Natural killer cell treated with Interleukin-12 subunit alpha and Interleukin-12 subunit beta and Interleukin-15 and Interleukin-18, amount 100 ng/mL, for 72 hours (primary cell): ENCODE data around the gene TIMM17B. TPM values are rescaled to one million over a fixed set of nuclear protein-coding genes. Genes with fewer than 3 reads are reported as not detected.
"Not testable (repeated sequence)": the region's sequence is repeated elsewhere in the genome, so short reads cannot be mapped to it uniquely, and the experiment has no call there.

Experiments
- ATAC-seq, 2 donors: fragments of 150-1000 bp; cut with Tn5 transposase in 1 of 2; sonication (Bioruptor Pico), chemical (Tn5 transposase) in 1 of 2; 2 replicates each; pipeline ENCODE4 v1.10.0; 2021
- DNase-seq: peaks from one replicate; pipeline ENCODE4 v3.0.0; 2022; ENCODE audit warnings: low spot score
- H3K27ac Mint-ChIP-seq, 2 donors: 1 replicate in 1 of 2; 2 replicates in 1 of 2; pipeline ENCODE4 v1.8.0; 2022; ENCODE audit warnings: mixed read lengths in 2 of 2, mild to moderate bottlenecking in 1 of 2, moderate library complexity in 1 of 2
- H3K27me3 Mint-ChIP-seq, 2 donors: 1 replicate in 1 of 2; 2 replicates in 1 of 2; pipeline ENCODE4 v1.8.0; 2022; ENCODE audit warnings: mixed read lengths in 2 of 2
- H3K36me3 Mint-ChIP-seq: one replicate; pipeline ENCODE4 v1.8.0; 2022; ENCODE audit warnings: mixed read lengths
- H3K4me1 Mint-ChIP-seq, 2 donors: 1 replicate in 1 of 2; 2 replicates in 1 of 2; pipeline ENCODE4 v1.8.0; 2022; ENCODE audit warnings: low read depth in 2 of 2, mixed read lengths in 2 of 2, mild to moderate bottlenecking in 1 of 2
- H3K4me3 Mint-ChIP-seq: one replicate; pipeline ENCODE4 v1.8.0; 2022; ENCODE audit warnings: mixed read lengths
- H3K9me3 Mint-ChIP-seq: 2 replicates; pipeline ENCODE4 v1.8.0; 2022; ENCODE audit warnings: mixed read lengths
- total RNA-seq, 2 donors: library from RNA; stranded (reverse); gene quantifications; one replicate each; pipeline ENCODE4 v1.2.3, GENCODE V29; 2022

TIMM17B gene
- total RNA-seq, 2 donors from 2014 or later = 64.0 to 64.6 TPM

DNA sequence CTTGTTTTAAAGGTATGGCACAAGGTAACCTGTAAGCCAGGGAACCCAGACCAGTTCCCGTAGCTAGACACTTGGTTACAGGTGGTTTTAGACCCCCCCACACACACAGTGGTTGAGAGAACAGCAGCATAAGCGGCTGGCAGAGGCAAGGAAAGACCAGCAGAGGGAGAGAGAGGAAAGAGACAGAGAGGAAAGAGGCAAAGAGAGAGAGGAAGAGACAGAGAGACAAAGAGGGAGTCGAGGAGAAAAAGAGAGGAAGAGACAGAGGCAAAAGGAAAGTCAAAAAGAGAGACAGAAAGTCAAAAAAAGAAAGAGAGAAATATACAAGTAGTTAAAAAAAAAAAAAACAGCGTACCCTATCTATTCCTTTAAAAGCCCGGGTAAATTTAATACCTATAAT, 42.7 kb downstream of the TIMM17B start:
- no peak for DNase-seq

DNA sequence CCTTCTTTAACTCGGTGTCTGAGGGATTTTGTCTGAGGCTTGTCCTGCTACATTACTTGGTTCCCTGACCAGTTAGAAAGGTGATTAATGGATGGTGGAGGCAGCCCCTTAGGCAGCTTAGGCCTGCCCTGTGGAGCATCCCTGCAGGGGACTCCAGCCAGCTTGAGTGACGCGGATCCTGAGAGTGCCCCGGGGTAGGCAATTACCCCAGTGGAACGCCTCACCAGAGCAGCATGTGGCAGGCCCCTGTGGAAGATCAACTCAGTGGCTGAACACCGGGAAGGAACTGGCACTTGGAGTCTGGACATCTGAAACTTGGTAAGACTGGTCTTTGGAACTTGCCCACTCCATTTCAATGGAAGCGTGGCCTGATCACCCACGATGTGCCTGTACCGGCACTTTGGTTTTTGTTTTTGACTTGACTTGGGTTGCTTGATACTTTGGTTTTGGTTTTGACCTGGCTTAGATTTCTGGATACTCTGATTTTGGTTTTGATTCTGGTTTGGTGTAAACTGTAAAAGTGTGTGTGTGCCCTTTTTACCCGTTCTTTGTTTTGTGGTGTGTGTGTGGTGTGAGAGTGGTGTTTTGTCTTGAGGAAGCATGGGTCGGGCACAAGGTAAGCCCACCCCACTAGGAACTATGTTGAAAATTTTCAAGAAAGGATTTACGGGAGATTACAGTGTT, 43.3 kb downstream of the TIMM17B start:
- peaks cover 11 to 28% of the 10 kb centered on the region in 2 donors for H3K27me3 Mint-ChIP-seq
- not testable (repeated sequence) for H3K4me3 Mint-ChIP-seq, ATAC-seq, H3K36me3 Mint-ChIP-seq, H3K9me3 Mint-ChIP-seq, DNase-seq, H3K4me1 Mint-ChIP-seq, H3K27ac Mint-ChIP-seq

More for the DNA sequence above, 42.7 kb downstream of the TIMM17B start:
- Mint-ChIP-seq H3K27ac (no peak overlapping the region), H3K4me1 (no peaks in the 10 kb centered on the region), H3K9me3 (no peaks in the 10 kb centered on the region), H3K36me3 (no peaks in the 10 kb centered on the region), H3K27me3 (peaks cover 11 to 24% of the 10 kb centered on the region in 2 donors), H3K4me3 (no peak overlapping the region)
- no peak for ATAC-seq

DNA sequence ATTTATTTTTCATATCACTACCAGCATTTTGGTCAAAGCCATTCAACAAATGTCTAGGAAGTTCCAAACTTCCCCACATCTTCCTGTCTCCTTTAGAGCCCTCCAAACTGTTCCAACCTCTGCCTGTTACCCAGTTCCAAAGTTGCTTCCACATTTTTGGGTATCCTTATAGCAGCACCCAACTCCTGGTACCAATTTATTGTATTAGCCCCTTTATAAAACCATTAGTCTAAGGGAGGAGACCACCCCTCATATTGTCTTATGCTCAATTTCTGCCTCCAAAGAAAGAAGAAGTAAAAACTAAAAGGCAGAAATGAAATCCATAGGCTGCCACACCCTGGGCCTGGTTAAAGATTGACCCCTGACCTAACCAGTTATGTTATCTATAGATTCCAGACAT, 44.1 kb downstream of the TIMM17B start:
- H3K27ac Mint-ChIP-seq, H3K4me1 Mint-ChIP-seq, DNase-seq, H3K36me3 Mint-ChIP-seq, ATAC-seq, H3K4me3 Mint-ChIP-seq, H3K9me3 Mint-ChIP-seq: not testable (repeated sequence)
- peaks cover 11 to 33% of the 10 kb centered on the region in 2 donors for H3K27me3 Mint-ChIP-seq

DNA sequence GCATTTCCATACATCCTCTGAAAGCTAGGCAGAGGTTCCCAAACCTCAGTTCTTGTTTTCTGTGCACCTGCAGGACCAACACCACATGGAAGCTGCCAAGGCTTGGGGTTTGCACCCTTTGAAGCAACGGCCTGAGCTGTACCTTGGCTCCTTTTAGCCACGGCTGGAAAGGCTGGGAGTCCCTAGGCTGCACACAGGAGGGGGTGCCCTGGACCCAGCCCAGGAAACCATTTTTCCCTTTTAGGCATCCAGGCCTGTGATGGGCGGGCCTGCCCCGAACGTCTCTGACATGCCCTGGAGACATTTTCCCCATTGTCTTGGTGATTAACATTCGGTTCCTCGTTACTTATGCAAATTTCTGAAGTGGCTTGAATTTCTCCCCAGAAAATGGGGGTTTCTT, 44.7 kb downstream of the TIMM17B start:
- no peak for ATAC-seq
- H3K4me1 Mint-ChIP-seq = no peaks in the 10 kb centered on the region
- H3K27ac Mint-ChIP-seq = no peak overlapping the region
- DNase-seq = no peak
- no peak overlapping the region for H3K4me3 Mint-ChIP-seq
- H3K27me3 Mint-ChIP-seq = peaks cover 11 to 33% of the 10 kb centered on the region in 2 donors
- no peaks in the 10 kb centered on the region for H3K9me3 Mint-ChIP-seq
- no peaks in the 10 kb centered on the region for H3K36me3 Mint-ChIP-seq

DNA sequence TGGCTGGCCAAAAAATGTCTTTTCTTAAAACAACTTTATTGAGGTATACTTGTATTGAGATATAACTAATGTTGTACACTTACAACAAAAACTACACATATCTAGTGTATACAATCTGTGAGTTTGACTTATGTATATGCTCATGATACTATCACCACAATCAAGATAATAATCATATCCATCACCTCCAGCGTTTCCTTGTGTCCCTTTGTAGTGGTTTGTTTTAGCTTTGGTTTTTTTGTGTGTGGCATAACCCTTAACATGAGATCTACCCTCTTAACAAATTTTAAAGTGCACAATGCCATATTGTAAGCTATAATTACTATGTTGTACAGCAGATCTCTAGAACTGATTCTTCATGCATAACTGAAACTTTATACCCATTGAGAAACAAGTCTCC, 48.7 kb downstream of the TIMM17B start:
- H3K9me3 Mint-ChIP-seq = no peaks in the 10 kb centered on the region
- no peak for ATAC-seq
- H3K27me3 Mint-ChIP-seq = peaks cover 3 to 14% of the 10 kb centered on the region in 2 donors
- H3K36me3 Mint-ChIP-seq = no peaks in the 10 kb centered on the region
- no peak overlapping the region for H3K27ac Mint-ChIP-seq
- H3K4me1 Mint-ChIP-seq = no peaks in the 10 kb centered on the region
- DNase-seq = no peak
- no peak overlapping the region for H3K4me3 Mint-ChIP-seq

Other genes starting within 250 kb of the TIMM17B start
- gene WAS, start 214.0 kb downstream of the TIMM17B start, total RNA-seq = 100 to 1,000 TPM in 1 of 2 donors, 10 to 100 TPM in 1; 98.7 to 109 TPM
- gene SUV39H1, start 201.0 kb downstream of the TIMM17B start, total RNA-seq = 10 to 100 TPM; 19.2 to 33.8 TPM
- not detected for gene GLOD5, start 136.0 kb downstream of the TIMM17B start, total RNA-seq
- gene GATA1, start 111.2 kb downstream of the TIMM17B start, total RNA-seq = under 1 TPM in 1 of 2 donors, not detected in 1; 0.73 TPM
- gene HDAC6, start 95.7 kb downstream of the TIMM17B start, total RNA-seq = 10 to 100 TPM; 66.0 to 71.5 TPM
- not detected for gene ERAS, start 71.3 kb downstream of the TIMM17B start, total RNA-seq
- under 1 TPM; 0.42 to 0.55 TPM for gene PCSK1N, start 62.2 kb downstream of the TIMM17B start, total RNA-seq
- gene PQBP1, start 162 bp upstream of the TIMM17B start, total RNA-seq = 10 to 100 TPM; 75.3 to 80.8 TPM
- gene SLC35A2, start 13.9 kb upstream of the TIMM17B start, total RNA-seq = 10 to 100 TPM; 25.5 to 26.9 TPM
- gene PIM2, start 21.3 kb upstream of the TIMM17B start, total RNA-seq = 100 to 1,000 TPM; 291 to 478 TPM
- 10 to 100 TPM; 75.8 to 79.9 TPM for gene OTUD5, start 59.8 kb upstream of the TIMM17B start, total RNA-seq
- 1 to 10 TPM; 3.3 to 6.2 TPM for gene KCND1, start 74.1 kb upstream of the TIMM17B start, total RNA-seq
- gene GRIPAP1, start 104.5 kb upstream of the TIMM17B start, total RNA-seq = 100 to 1,000 TPM in 1 of 2 donors, 10 to 100 TPM in 1; 97.8 to 143 TPM
- gene TFE3, start 145.6 kb upstream of the TIMM17B start, total RNA-seq = 10 to 100 TPM; 38.6 to 45.6 TPM
- 1 to 10 TPM; 5.3 to 9.0 TPM for gene CCDC120, start 161.2 kb upstream of the TIMM17B start, total RNA-seq
- 10 to 100 TPM; 16.4 to 19.5 TPM for gene PRAF2, start 176.2 kb upstream of the TIMM17B start, total RNA-seq
- 10 to 100 TPM; 48.1 to 62.3 TPM for gene WDR45, start 182.1 kb upstream of the TIMM17B start, total RNA-seq
- 10 to 100 TPM; 19.1 to 27.7 TPM for gene GPKOW, start 226.0 kb upstream of the TIMM17B start, total RNA-seq